NB4 (cell line): Measurements from ENCODE around the gene USP11.

Experiments
- TF ChIP-seq, protein P1 (sequence below): IDR thresholded peaks from one replicate; pipeline ENCODE4 v1.5.1; 2012; ENCODE audit warnings: low read depth, low read length
- TF ChIP-seq, protein P2 (sequence below): IDR thresholded peaks from 2 replicates; pipeline ENCODE4 v1.6.1; 2011; ENCODE audit warnings: low read depth, low read length

GRCh38 chrX:47247206-47247998 lies 14.6 kb downstream of the USP11 start:
- TF ChIP-seq, protein P1, sequence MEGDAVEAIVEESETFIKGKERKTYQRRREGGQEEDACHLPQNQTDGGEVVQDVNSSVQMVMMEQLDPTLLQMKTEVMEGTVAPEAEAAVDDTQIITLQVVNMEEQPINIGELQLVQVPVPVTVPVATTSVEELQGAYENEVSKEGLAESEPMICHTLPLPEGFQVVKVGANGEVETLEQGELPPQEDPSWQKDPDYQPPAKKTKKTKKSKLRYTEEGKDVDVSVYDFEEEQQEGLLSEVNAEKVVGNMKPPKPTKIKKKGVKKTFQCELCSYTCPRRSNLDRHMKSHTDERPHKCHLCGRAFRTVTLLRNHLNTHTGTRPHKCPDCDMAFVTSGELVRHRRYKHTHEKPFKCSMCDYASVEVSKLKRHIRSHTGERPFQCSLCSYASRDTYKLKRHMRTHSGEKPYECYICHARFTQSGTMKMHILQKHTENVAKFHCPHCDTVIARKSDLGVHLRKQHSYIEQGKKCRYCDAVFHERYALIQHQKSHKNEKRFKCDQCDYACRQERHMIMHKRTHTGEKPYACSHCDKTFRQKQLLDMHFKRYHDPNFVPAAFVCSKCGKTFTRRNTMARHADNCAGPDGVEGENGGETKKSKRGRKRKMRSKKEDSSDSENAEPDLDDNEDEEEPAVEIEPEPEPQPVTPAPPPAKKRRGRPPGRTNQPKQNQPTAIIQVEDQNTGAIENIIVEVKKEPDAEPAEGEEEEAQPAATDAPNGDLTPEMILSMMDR: no peak
- TF ChIP-seq, protein P2, sequence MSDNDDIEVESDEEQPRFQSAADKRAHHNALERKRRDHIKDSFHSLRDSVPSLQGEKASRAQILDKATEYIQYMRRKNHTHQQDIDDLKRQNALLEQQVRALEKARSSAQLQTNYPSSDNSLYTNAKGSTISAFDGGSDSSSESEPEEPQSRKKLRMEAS: no peak
